Measurements from ENCODE around the gene CACNA1I.

DNA sequence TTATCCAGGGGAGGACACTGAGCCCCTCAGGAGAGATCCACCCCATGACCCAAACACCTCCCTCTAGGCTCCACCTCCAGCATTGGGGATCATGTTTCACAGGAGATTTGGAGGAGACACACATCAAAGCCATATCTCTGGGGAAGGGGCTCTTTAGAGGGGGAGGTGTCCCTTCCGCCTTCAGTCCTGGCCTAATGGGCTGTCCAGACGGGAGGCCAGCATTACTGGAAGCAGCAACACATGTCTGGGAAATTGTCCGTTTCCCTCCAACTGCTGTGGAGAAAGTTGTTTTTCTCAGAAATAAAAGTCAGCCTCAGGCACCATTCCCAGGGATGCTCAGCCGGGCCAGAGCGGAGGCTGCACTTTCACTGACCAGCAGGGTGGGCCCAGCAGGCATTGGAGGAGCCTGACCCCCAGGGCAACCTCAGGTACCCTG, 9.5 kb downstream of the CACNA1I start:
- TF ChIP-seq POLR2AphosphoS5 (IDR thresholded peaks at IDR 0.05; ENCODE audit: low read depth, low read length) (no peak), POLR2A (IDR thresholded peaks at IDR 0.05; ENCODE audit: low read depth, low read length) (no peak), TAF1 (IDR thresholded peaks at IDR 0.05; ENCODE audit: borderline replicate concordance, low read depth, low read length) (no peak)
